Ishikawa (cell line): ENCODE measurements around the gene ACD.

Experiments used
- CEBPB ChIP-seq: IDR thresholded peaks from 2 replicates; pipeline ENCODE4 v1.6.1; 2012
- CREB1 ChIP-seq: IDR thresholded peaks from 2 replicates; pipeline ENCODE4 v1.6.1; 2012; ENCODE audit warnings: low read depth
- EGR1 ChIP-seq: IDR thresholded peaks from 2 replicates; pipeline ENCODE4 v1.6.1; 2012
- EP300 ChIP-seq: IDR thresholded peaks from 2 replicates; pipeline ENCODE4 v1.6.1; 2012; ENCODE audit warnings: borderline replicate concordance
- FOXM1 ChIP-seq: IDR thresholded peaks from 2 replicates; pipeline ENCODE4 v1.6.1; 2012; ENCODE audit warnings: low read depth, borderline replicate concordance
- MAX ChIP-seq: IDR thresholded peaks from 2 replicates; pipeline ENCODE4 v1.6.1; 2012
- NFIC ChIP-seq: IDR thresholded peaks from 2 replicates; pipeline ENCODE4 v1.6.1; 2012
- RAD21 ChIP-seq: IDR thresholded peaks from 2 replicates; pipeline ENCODE4 v1.6.1; 2012; ENCODE audit warnings: low read depth
- REST ChIP-seq: IDR thresholded peaks from 2 replicates; pipeline ENCODE4 v1.6.1; 2012; ENCODE audit warnings: low read depth, mild to moderate bottlenecking
- TAF1 ChIP-seq: IDR thresholded peaks from 2 replicates; pipeline ENCODE4 v1.6.1; 2012; ENCODE audit warnings: low read depth, mild to moderate bottlenecking
- TCF12 ChIP-seq: IDR thresholded peaks from 2 replicates; pipeline ENCODE4 v1.6.1; 2012; ENCODE audit warnings: low read depth
- TEAD4 ChIP-seq: IDR thresholded peaks from 2 replicates; pipeline ENCODE4 v1.6.1; 2012
- USF1 ChIP-seq: IDR thresholded peaks from 2 replicates; pipeline ENCODE4 v1.6.1; 2012
- YY1 ChIP-seq: IDR thresholded peaks from 2 replicates; pipeline ENCODE4 v1.6.1; 2012; ENCODE audit warnings: low read depth
- ZBTB7A ChIP-seq: IDR thresholded peaks from 2 replicates; pipeline ENCODE4 v1.6.1; 2012; ENCODE audit warnings: low read depth

ACD gene

DNA sequence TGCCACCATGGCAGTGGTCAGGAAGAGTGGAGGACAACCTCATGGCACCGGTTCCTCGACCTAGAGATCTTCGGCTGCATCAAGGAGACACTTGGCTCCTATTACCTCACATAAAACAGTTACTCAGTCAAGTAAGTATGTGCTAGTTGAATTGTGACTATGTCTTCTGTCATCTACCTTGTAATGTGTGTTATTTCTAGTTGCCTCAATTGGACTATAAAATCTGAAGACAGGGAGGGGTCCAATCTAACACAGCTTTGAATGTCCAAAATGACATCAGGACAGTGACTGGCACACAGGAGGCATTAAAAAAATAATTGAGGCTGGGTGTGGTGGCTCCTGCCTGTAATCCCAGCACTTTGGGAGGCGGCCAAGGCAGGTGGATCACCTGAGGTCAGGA, 23.7 kb upstream of the ACD start:
- TF ChIP-seq REST (no peak), MAX (no peak), RAD21 (no peak), USF1 (no peak), NFIC (no peak), EGR1 (no peak), TAF1 (no peak), CREB1 (no peak), CEBPB (no peak)

DNA sequence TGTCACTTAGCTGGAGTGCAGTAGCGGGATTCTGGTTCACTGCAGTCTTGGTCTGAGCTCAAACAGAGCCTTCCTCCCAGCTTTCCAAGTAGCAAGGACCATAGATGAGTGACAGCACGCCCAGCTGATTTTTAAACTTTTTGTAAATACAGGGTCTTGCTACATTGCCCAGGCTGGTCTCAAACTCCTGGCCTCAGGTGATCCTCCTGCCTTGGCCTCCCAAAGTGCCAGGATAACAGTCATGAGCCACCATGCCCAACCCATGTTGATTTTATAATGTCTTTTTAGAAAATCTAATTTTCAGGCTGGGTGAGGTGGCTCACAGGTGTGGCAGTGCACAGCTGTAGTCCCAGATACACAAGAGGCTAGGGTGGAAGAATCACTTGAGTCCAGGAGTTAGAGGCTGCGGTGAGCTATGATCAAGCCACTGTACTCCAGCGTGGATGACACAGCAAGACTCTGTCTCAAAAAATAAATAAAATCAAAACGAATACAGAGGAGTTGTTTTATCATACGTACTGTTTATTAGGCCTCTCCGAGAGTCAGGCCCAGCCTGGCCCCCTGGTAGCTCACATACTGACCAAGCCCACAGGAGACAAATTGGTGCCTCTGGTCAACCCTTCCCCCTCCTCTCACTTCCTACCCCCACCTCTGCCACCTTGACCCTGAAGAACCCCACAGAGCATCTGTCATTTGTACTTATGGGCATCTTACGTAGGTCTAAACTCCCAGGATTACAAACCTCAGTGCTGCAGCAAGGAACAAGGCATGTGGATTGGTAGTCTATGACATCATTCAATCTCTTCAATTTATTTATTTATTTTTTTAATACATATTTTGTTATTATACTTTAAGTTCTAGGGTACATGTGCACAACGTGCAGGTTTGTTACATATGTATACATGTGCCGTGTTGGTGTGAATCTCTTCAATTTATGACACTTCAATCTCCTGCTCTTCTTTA, 20.2 kb upstream of the ACD start:
- TF ChIP-seq EP300 (no peak), NFIC (no peak), RAD21 (no peak), YY1 (no peak), USF1 (no peak), TEAD4 (no peak), ZBTB7A (no peak), FOXM1 (no peak), EGR1 (no peak), CEBPB (no peak), CREB1 (no peak), TAF1 (no peak), REST (no peak), MAX (no peak)

DNA sequence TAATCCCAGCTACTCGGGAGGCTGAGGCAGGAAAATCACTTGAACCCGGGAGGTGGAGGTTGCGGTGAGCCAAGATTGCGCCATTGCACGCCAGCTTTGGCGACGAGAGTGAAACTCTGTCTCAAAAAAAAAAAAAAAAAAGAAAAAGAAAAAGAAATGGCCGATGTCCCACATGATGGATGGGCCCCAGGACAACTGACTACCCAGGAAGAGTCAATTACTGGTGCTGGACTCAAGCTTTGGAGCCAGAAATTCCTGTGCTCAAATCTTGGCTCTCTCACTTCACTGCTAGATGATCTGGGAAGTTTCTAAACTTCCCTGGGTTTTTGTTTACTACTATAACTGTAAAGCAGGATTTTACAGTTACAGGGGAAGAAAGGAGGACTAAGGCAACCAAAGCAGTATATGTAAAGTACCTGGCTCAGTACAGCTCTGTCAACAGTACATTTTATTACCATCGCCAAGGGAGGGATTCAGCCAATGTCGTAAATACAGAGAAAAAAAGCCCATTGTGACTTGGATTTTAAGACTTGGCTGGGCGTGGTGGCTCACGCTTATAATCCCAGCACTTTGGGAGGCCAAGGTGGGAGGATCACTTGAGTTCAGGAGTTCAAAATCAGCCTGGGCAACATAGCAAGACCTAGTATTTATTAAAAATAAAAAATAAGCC, 18.4 kb upstream of the ACD start:
- TF ChIP-seq REST (no peak), ZBTB7A (no peak), TCF12 (no peak), EGR1 (no peak), MAX (no peak), FOXM1 (no peak), TEAD4 (no peak)

DNA sequence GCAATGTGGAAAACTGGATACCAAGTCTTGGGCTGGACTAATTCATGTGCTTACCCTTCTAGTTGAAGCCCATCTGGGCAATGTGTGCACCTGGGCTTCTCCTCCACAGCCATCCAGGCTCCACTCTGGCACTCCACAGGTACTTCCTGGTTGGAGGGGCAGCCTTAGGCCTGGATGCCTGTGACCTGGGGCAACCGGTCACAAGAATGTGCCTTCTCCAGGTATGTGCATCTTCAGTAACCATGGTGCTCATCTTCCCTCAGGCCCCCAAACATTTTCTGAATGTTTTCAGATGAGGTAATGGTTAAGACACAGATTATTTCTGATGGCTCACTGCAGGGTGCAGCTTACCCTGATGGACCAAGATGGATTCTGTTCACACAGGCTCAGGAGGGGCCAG, 17.7 kb upstream of the ACD start:
- TF ChIP-seq REST: no peak
- no peak for TF ChIP-seq USF1
- no peak for TF ChIP-seq CEBPB
- TF ChIP-seq ZBTB7A: no peak
- no peak for TF ChIP-seq TEAD4
- TF ChIP-seq NFIC: no peak
- no peak for TF ChIP-seq EP300
